K562 (cell line): ENCODE results near the gene MYH11.

Source experiments
- CTCF ChIP-seq, 3 experiments: IDR thresholded peaks in 2 of 3; conservative IDR thresholded peaks in 1 of 3; 2 replicates each; pipeline ENCODE4 v1.5.1; 2011 to 2012; ENCODE audit warnings: low read length in 3 of 3, mild to moderate bottlenecking in 3 of 3, control low read depth in 2 of 3, improper control_type of control experiment in 1 of 3, inconsistent platforms in 1 of 3, low read depth in 1 of 3, mixed read lengths in 1 of 3, moderate library complexity in 1 of 3; ENCODE audit not compliant: insufficient read depth in 2 of 3
- PKNOX1 ChIP-seq: fragments of 450-650 bp; IDR thresholded peaks from 2 replicates; pipeline ENCODE4 v1.6.1; 2016
- PREB ChIP-seq: sonication (generic); formaldehyde crosslinking; IDR thresholded peaks from 2 replicates; pipeline ENCODE4 v1.8.1; 2023; ENCODE audit warnings: mild to moderate bottlenecking, missing genetic modification reagents
- ZBTB33 ChIP-seq: sonication (generic); formaldehyde crosslinking; IDR thresholded peaks from 2 replicates; pipeline ENCODE4 v1.8.1; 2023; ENCODE audit warnings: mild to moderate bottlenecking, missing genetic modification reagents
- TF ChIP-seq, protein P1 (sequence below): fragments of 250-450 bp; sonication (Bioruptor Pico); IDR thresholded peaks from 2 replicates; pipeline ENCODE4 v1.9.0; 2021; ENCODE audit warnings: mild to moderate bottlenecking

DNA sequence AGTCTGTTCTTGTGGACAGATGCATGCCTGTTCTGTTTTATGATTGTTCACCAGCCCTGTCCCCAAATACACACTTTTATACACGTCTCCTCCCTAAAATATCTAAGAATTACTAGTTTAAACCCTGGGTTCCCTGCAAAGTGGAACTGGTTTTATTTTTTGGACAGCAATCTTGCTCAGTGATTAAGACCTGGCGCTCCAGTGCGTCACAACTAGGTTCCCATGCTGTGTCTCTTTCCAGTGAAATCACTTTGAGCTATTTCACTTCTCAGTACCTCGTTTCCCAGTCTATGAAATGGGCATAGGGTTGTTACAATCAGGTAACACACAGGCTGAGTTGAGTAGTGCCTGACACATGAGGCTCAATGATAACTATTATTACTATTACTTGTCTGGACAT, 30.5 kb upstream of the MYH11 start:
- TF ChIP-seq, protein P1, sequence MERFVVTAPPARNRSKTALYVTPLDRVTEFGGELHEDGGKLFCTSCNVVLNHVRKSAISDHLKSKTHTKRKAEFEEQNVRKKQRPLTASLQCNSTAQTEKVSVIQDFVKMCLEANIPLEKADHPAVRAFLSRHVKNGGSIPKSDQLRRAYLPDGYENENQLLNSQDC = no peak
- TF ChIP-seq CTCF (IDR thresholded peaks at IDR 0.05 in 2 of 3, conservative IDR thresholded peaks at IDR 0.05 in 1 of 3; ENCODE audit: insufficient read depth in 2 of 3, low read depth in 1 of 3, low read length in 3 of 3) = no peak
- no peak for TF ChIP-seq PREB (CRISPR knock-in tag)
- no peak for TF ChIP-seq PKNOX1
- TF ChIP-seq ZBTB33 (CRISPR knock-in tag) = no peak
